GM19455 (cell line): ENCODE results near the gene SHISA6.

Experiments used
- ATAC-seq: cut with Tn5 transposase; IDR thresholded peaks from one replicate; pipeline ENCODE4 v1.9.1; 2021; ENCODE audit not compliant: unreplicated experiment

Gene SHISA6

DNA sequence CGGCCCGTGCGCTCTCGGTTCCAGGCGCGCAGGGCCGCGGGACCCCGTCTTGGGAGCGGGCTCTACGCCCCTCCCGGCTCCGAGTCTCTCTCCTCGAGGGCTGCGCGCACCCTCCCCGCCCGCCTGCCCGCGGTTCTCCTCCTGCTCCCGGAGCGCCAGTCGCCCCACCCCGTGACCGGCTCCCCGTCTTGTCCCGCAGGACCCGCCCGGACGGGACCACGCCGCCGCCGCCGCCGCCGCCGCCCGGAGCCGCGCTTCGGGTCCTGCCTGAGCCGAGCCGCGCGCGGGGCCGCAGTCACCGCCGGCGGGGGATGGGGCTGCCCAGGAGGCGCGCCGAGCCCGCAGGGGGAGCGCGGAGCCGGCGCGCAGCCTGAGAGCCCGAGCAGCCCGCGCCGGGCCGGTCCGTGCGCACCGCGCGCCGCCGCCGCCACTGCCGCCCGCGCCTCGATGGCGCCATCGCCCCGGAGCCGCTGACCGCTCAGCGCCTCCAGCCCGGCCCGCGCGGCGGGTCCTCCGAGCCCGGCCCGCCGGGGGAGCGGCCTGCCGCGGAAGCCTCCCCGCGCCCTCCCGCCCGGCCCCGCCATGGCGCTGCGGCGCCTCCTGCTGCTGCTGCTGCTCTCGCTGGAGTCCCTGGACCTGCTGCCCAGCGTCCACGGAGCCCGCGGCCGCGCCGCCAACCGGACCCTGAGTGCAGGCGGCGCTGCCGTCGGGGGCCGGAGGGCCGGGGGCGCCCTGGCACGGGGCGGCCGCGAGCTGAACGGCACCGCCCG, at the start of gene SHISA6:
SHISA6 (plus strand) TSS at position 373 of the 770 bp plus-strand sequence.
- ATAC-seq, result no peak

DNA sequence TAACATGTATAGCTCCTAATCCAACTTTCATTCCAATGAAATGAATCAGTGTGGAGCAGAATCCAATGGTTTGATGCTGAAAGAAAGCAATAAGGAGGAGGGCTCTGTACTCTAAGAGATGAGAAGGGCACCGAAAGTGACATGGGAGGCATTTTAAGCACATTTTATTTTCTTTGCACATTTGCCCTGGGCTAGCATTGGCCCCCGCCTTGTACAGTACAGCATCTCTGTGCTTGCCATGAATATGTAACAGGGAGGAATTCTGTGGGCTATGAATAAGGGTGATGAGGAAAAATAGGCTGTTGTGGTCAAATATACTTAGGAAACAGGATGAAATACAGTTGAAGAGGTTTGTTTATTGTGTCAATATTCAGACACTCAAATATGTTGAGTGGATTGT, 45.2 kb upstream of the SHISA6 start:
- ATAC-seq, result no peak

DNA sequence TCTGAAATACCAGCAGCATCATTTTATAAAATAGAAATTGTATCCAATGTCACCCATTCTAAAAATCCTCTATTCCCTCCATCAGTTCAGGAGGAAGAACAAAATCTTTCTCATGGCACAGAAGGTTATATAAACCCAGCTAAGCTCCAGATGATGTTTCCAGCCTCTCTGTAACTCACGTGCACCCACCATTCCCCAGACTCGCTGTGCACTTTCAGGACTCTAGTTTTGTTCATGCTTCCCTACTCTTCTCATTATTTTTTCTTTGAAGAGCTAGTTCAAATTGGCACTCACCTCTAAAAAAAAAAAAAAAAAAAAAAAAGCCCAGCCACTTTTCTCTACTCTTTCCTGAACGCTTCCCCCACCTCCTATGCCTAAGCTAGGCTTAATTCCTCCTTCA, 36.0 kb upstream of the SHISA6 start:
- ATAC-seq, result no peak

DNA sequence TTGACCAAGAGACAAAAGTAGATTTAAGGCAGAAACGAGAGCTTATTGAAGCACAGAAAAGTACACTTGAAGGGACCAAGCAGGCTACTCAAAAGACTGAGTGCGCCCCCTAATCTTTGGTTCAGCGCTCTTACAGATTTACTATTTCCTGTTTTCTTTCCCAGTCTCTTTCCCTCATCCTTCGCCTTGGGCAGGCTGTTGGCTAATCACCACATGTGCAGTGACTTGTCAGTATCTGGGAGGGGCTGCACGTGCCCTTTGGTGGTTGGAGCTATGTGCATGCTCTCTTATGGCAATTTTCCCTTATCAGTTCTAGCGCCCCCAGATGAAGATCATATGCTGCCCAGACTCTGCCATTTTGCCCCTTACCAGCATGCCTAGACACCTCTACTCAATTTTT, 35.4 kb upstream of the SHISA6 start:
- no peak for ATAC-seq

- no peak for ATAC-seq
Observed at GRCh38 chr17:11209906-11210305, 31.1 kb upstream of the SHISA6 start.

DNA sequence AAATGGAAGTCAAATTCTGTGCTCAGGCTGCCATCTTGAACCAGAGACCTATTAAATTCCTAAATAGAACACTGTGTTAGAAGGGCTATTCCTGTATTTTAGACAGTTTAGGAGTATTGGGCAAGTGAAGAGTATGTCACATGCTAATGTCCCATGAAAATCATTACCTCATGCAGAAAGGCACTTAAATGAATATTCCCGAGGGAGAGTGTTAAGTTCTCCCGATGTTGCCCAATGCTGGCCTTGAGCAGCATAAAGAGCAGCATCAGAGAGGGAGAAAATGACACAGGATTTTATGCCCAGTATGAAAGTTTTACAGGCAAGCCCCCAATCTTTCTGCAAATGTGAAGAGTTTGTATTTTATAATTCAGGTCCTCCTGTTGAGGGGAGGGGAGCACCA, 28.2 kb upstream of the SHISA6 start:
- no peak for ATAC-seq

DNA sequence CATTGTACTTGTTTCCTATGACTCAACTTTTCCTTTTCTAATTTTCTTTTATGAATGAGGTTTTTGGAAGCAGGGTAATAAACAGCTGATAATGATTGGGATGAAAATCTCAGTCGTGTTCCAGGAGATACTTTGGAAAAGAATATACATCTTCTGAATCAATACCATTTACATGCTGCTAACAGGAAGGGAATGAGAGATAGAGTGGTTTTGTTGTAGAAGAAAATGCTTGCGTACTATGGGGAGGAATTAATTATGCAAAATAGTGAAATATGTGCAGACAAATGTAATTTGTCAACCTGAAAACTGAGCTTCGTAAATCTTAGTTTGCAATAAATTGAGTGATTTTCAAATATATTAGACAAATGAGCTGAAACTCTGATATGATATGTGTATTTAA, 24.0 kb upstream of the SHISA6 start:
- ATAC-seq, result no peak

- no peak for ATAC-seq
Observed at GRCh38 chr17:11221196-11221595, 19.8 kb upstream of the SHISA6 start.

DNA sequence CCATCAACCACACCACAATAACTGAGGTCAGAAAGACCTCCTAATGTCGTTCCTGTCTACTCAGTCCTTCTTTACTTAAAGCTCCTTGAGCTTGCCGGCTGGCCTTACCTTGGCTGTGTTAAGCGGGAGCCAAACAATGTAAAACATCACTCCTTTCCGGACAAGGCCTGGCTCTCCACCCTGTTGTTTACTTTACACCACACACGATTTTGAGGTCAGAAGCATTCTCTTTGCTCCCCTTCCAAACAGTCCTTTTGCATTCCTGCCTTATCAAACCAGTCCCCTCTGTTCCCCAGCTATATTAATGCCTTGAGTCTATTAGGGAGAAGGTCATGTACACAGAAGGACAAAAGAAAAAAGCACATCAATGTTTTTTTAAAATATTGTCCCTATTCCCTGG, 19.3 kb upstream of the SHISA6 start:
- no peak for ATAC-seq

DNA sequence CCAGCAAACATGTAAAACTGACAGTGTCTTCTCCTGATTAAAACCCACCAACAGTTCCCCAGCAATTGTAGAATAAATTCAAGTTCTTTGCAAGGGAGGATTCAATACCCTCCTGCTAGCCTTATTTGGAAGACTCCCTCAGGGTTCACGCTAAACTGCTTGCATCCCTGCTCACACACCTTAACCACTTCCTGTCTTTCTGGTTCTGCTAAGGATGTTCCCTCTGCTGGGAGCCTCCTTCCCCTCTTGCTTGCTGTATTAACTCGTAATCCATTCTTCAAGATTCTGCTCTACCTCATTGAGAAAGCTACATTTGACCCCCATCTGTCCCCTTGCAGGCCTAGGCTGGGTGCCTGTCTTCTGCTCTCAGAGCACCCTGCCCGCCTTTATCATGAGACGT, 2.3 kb upstream of the SHISA6 start:
- ATAC-seq, result no peak

DNA sequence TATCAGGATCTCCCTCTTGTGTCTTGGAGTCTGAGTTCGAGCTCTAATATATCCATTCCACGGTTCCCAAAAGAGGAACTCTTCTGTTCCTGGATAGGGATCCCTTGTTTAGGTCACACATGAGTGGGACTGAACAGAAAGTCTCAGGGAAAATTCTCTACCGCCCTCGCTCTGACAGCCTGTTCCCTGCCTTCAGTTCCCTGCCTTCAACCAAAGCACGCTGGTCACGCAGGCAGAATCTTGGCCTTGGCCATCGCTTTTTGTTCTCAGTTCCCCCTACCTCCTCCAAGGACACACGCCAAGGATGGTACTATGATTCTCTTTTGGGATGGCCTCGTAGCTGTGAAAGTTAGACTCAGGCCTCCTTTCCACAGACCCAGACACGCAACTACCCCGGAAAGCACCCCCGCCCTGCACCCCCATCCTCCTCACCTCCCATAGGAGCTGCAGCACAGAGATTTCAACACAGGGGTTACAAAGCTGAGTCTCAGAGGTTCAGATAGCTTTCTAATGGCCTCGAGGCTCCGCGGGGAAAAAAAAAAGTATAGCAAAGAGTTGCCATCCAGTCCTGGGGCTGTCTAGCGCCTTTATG, 1.5 kb upstream of the SHISA6 start:
- no peak for ATAC-seq

DNA sequence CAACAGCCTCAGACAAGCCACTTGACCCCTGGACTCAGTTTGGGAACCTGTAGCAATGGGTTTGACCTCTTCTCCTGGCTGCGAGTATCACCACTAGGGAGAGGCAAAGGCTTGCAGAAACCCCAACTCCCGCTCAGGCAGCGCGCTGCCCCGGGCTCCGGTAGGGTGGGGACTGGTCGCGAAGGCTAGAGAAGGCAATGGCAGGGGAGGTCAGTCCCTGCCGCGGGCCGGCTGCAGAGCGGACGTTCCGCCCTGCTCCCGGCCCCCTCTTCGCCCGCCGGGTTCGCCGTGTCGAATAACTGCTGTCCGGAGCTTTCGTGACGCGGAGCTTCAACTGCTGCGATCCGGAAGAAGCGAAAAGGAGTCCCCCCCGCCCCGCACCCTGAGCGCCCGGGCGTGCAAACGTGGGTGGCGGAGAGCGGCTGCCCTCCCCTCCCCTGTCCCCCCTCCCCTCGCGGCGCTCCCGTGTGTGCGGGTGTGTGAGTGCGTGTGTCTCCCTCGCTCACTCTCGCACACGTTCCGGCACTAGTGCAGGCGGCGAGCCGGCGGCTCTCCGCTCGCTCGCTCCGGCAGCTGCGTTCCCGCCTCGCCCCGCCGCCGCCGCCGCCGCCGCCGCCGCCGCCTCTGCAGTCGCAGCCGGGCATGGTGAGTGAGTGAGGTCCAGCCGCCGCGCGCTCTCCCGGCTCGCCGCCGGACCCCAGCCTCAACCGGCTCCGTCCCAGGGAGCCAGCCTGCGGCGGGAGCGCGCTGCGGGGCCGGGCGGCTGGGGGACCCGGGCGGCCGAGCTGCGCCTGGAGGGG, 772 bp upstream of the SHISA6 start:
- ATAC-seq, result no peak

DNA sequence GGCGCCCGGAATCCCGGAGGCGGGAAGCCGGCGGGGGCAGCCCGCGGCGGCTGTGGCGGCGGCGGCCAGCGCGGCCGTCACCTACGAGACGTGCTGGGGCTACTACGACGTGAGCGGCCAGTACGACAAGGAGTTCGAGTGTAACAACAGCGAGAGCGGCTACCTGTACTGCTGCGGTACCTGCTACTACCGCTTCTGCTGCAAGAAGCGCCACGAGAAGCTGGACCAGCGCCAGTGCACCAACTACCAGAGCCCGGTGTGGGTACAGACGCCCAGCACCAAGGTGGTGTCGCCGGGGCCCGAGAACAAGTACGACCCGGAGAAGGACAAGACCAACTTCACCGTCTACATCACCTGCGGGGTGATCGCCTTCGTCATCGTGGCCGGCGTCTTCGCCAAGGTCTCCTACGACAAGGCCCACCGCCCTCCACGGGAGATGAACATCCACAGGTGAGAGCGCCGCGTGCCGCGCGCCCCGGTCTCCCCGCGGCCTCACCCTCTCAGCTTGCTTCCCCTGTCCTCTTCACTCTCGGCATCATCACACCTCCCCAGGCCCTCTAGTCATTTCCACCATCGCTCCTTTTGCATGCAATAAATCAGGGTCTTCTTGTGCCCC, 706 bp downstream of the SHISA6 start:
- ATAC-seq, result no peak

DNA sequence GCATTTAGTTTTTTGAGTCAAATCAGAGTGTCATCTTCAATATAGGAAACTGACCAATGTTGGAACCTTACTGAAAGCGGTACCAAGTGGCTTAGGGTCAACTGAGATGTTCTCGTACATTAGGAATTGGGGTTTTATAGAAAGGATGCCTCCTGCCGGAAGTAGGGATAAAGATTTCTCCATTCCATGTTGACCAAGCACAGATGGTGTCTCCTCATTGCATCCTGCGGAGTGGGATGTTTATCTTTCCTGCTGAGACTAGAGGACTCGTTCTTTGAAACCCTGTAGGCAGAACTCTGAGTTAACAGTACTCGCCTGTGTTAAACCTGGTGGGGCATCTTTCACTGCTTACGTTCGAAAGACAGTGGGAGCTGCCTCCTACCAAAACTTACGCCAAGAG, 1.4 kb downstream of the SHISA6 start:
- no peak for ATAC-seq

GRCh38 chr17:11244776-11245175, 3.8 kb downstream of the SHISA6 start:
- no peak for ATAC-seq

GRCh38 chr17:11245187-11245586, 4.2 kb downstream of the SHISA6 start:
- no peak for ATAC-seq

DNA sequence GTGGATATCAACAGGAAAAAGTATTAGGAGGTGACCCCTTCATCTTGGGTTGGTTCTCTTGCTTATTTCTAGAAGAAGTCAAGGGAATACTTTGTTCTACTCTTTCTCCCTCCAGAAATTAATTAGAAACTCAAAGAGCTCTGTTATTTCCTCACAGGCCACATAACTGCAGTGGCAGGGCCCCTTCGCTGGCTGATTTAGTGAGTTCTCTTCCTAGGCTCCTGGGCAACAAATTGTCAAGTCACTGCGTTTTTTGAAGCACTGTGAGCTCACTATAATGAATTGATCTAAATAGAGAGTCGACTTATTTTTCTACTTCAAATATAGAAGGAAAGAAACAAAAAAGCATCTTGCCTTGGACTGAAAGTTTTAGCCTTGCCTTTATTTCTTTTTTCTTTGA, 4.8 kb downstream of the SHISA6 start:
- no peak for ATAC-seq

GRCh38 chr17:11250161-11250560, 9.1 kb downstream of the SHISA6 start:
- no peak for ATAC-seq

DNA sequence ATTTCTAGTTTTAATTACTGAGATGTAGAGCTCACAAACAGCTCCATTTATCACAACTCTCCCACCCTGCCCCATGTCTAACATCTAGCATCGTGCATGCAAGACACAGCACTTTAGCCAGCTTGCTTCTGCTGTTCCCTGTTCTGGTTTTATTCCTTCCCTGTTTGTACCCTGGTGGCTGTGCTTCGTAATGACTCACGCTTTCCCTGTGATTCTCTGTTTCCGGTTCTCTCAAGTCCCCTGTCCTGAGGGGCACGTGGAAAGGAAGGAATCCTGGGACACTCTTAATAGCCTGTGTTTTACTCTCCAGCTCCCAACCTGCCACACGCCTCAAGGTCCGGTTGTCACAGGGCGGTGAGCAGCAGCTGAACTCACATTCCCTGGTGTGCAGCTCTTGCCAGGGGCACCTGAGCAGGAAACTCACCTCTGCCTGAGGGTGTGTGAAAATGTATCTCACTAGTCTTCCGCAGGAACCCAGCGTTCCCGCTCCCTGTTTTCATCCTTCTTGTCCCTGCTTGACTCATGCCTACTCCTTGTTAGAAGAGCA, 10.6 kb downstream of the SHISA6 start:
- no peak for ATAC-seq

GRCh38 chr17:11252146-11252545, 11.1 kb downstream of the SHISA6 start:
- ATAC-seq, result no peak

DNA sequence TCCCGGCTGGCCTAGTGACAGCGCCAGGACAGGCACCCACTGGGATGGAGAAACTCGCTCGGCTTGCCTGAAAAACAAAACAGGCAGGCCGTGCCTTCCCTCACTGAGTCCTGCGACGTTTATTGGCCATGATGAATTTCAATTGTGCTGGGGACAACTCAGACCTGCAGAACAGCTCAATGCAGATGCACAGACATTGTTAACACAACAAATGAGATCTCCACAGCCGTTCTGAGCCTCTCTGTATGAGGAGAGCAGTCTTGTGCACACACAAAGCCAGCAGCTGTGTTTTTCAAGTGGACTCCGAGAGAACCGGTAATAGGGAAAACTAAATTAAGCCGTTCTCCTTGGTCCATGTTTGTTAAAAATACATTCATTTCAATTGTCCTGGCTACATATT, 15.9 kb downstream of the SHISA6 start:
- no peak for ATAC-seq
